GM23338 (cell line): ENCODE results near the gene ELFN2. TPM values are rescaled to one million over a fixed set of nuclear protein-coding genes. Genes with fewer than 3 reads are reported as not detected.

Source experiments
- ATAC-seq: fragments of 200-7000 bp; cut with Tn5 transposase; 3 replicates; pipeline ENCODE4 v1.9.1; 2020
- DNase-seq: peaks from one replicate; pipeline ENCODE4 v3.0.0-alpha.2; 2015; ENCODE audit warnings: low spot score
- H2AFZ ChIP-seq: fragments of 200-600 bp; sonication (generic); 2 replicates; pipeline ENCODE4 v1.8.0; 2016; ENCODE audit warnings: antibody characterized with exemption, mild to moderate bottlenecking, moderate library complexity
- H3F3A ChIP-seq: fragments of 200-600 bp; sonication (generic); replicated peaks from 2 replicates; pipeline ENCODE4 v1.8.0; 2017; ENCODE audit warnings: antibody characterized with exemption, mixed run types, low read depth
- H3K27ac ChIP-seq: fragments of 200-600 bp; sonication (generic); 2 replicates; pipeline ENCODE4 v1.6.1; 2016; ENCODE audit warnings: low read depth
- H3K27me3 ChIP-seq: fragments of 200-600 bp; sonication (generic); 2 replicates; pipeline ENCODE4 v1.8.0; 2016; ENCODE audit warnings: mild to moderate bottlenecking, mixed run types, moderate library complexity; ENCODE audit not compliant: insufficient read depth
- H3K36me3 ChIP-seq: fragments of 200-600 bp; sonication (generic); 2 replicates; pipeline ENCODE4 v1.8.0; 2016; ENCODE audit warnings: mild to moderate bottlenecking; ENCODE audit not compliant: insufficient read depth
- H3K4me1 ChIP-seq: fragments of 200-600 bp; sonication (generic); 2 replicates; pipeline ENCODE4 v1.8.0; 2016; ENCODE audit warnings: mild to moderate bottlenecking, moderate library complexity; ENCODE audit not compliant: insufficient read depth
- H3K4me2 ChIP-seq: fragments of 200-600 bp; sonication (generic); 2 replicates; pipeline ENCODE4 v1.7.1; 2017; ENCODE audit warnings: mixed run types
- H3K4me3 ChIP-seq: fragments of 200-600 bp; sonication (generic); 2 replicates; pipeline ENCODE4 v1.6.1; 2016; ENCODE audit warnings: mixed run types
- H3K79me2 ChIP-seq: fragments of 200-600 bp; sonication (generic); replicated peaks from 2 replicates; pipeline ENCODE4 v1.8.0; 2017; ENCODE audit warnings: mild to moderate bottlenecking; ENCODE audit not compliant: insufficient read depth
- H3K9me2 ChIP-seq: fragments of 200-600 bp; sonication (generic); 2 replicates; pipeline ENCODE4 v1.8.0; 2017; ENCODE audit not compliant: insufficient read depth
- H4K20me1 ChIP-seq: fragments of 200-600 bp; sonication (generic); replicated peaks from 2 replicates; pipeline ENCODE4 v1.8.0; 2017; ENCODE audit warnings: mild to moderate bottlenecking; ENCODE audit not compliant: insufficient read depth
- H3K27ac Mint-ChIP-seq: 2 replicates; pipeline ENCODE4 v1.8.0; 2020; ENCODE audit warnings: inconsistent platforms, mild to moderate bottlenecking, moderate library complexity, mixed read lengths
- H3K27me3 Mint-ChIP-seq: 3 replicates; pipeline ENCODE4 v1.8.0; 2022; ENCODE audit warnings: low read depth, mild to moderate bottlenecking, moderate library complexity, mixed read lengths, inconsistent platforms; ENCODE audit not compliant: insufficient read depth, poor library complexity
- H3K36me3 Mint-ChIP-seq: 3 replicates; pipeline ENCODE4 v1.8.0; 2021; ENCODE audit warnings: low read depth, mild to moderate bottlenecking, inconsistent platforms, moderate library complexity, mixed read lengths
- H3K4me1 Mint-ChIP-seq: 3 replicates; pipeline ENCODE4 v1.8.0; 2020; ENCODE audit warnings: mild to moderate bottlenecking, inconsistent platforms, mixed read lengths
- H3K4me3 Mint-ChIP-seq: 3 replicates; pipeline ENCODE4 v1.8.0; 2021; ENCODE audit warnings: moderate library complexity, mild to moderate bottlenecking, inconsistent platforms, mixed read lengths
- H3K9me3 Mint-ChIP-seq: 3 replicates; pipeline ENCODE4 v1.8.0; 2020; ENCODE audit warnings: moderate library complexity, mild to moderate bottlenecking, inconsistent platforms, mixed read lengths
- CREB1 ChIP-seq: fragments of 250-450 bp; sonication (Bioruptor Pico); IDR thresholded peaks from 2 replicates; pipeline ENCODE4 v1.5.0; 2020; ENCODE audit warnings: low read depth, mild to moderate bottlenecking, moderate library complexity
- EZH2 ChIP-seq: fragments of 200-600 bp; sonication (generic); IDR thresholded peaks from one replicate; pipeline ENCODE4 v1.8.0; 2017; ENCODE audit warnings: antibody characterized with exemption, mild to moderate bottlenecking, low read depth; ENCODE audit not compliant: unreplicated experiment
- EZH2phosphoT487 ChIP-seq: fragments of 200-600 bp; sonication (generic); IDR thresholded peaks from one replicate; pipeline ENCODE4 v1.8.1; 2018; ENCODE audit warnings: antibody characterized with exemption; ENCODE audit not compliant: unreplicated experiment
- JUNB ChIP-seq: IDR thresholded peaks from one replicate; pipeline ENCODE4 v1.6.1; 2016; ENCODE audit warnings: antibody characterized with exemption; ENCODE audit not compliant: unreplicated experiment
- NANOG ChIP-seq: IDR thresholded peaks from 2 replicates; pipeline ENCODE4 v1.6.1; 2016; ENCODE audit warnings: antibody characterized with exemption, borderline replicate concordance
- POLR2AphosphoS5 ChIP-seq: IDR thresholded peaks from 2 replicates; pipeline ENCODE4 v1.6.1; 2016; ENCODE audit warnings: antibody characterized with exemption, low read depth
- STAT1 ChIP-seq: IDR thresholded peaks from one replicate; pipeline ENCODE4 v1.6.1; 2016; ENCODE audit warnings: antibody characterized with exemption; ENCODE audit not compliant: unreplicated experiment
- ZNF114 ChIP-seq: fragments of 250-450 bp; sonication (Bioruptor Pico); IDR thresholded peaks from 2 replicates; pipeline ENCODE4 v1.5.0; 2020; ENCODE audit warnings: mild to moderate bottlenecking, moderate library complexity
- ZNF331 ChIP-seq: fragments of 250-450 bp; sonication (Bioruptor Pico); IDR thresholded peaks from 2 replicates; pipeline ENCODE4 v1.5.0; 2020; ENCODE audit warnings: low read depth, mild to moderate bottlenecking, moderate library complexity
- polyA plus RNA-seq: library from polyadenylated mRNA; unstranded; fragments of >200 nt; fragmentation: Nextera tagmentation; extraction: Ambion mirVana; gene quantifications from 2 replicates; pipeline ENCODE4 v1.2.1, GENCODE V29; 2016
- total RNA-seq: library from RNA; depleted of rRNA; stranded (reverse); fragments of >200 nt; shearing (Covaris generic); gene quantifications from 2 replicates; pipeline ENCODE4 v1.2.3, GENCODE V29; 2014
- TF ChIP-seq, protein P1 (sequence below): fragments of 250-450 bp; sonication (Bioruptor Pico); IDR thresholded peaks from 2 replicates; pipeline ENCODE4 v1.5.0; 2020; ENCODE audit warnings: mild to moderate bottlenecking, moderate library complexity
- TF ChIP-seq, protein P2 (sequence below): IDR thresholded peaks from 2 replicates; pipeline ENCODE4 v1.6.1; 2016; ENCODE audit warnings: antibody characterized with exemption
- TF ChIP-seq, protein P3 (sequence below), 2 experiments: fragments of 200-600 bp in 1 of 2; sonication (generic) in 1 of 2; conservative IDR thresholded peaks; 2 replicates each; pipeline versions ENCODE4 v1.5.1 to v1.6.1; 2016 to 2017; ENCODE audit warnings: antibody characterized with exemption in 2 of 2, low read depth in 2 of 2, mild to moderate bottlenecking in 2 of 2, moderate library complexity in 1 of 2

ELFN2 gene
- total and polyA plus RNA-seq, 2 experiments from 2014 or later = 0.18 to 0.35 TPM

- H3K4me2 ChIP-seq = peak overlapping the region; percentile 84; the same call in 1 of the 2 replicates
- no peaks in the 10 kb centered on the region; the same call in 1 of the 2 replicates for H4K20me1 ChIP-seq
- Mint-ChIP-seq H3K27me3 (peaks cover 57% of the 10 kb centered on the region), H3K4me1 (peaks cover 22% of the 10 kb centered on the region), H3K36me3 (no peaks in the 10 kb centered on the region), H3K9me3 (no peaks in the 10 kb centered on the region), H3K4me3 (no peak overlapping the region), H3K27ac (no peak overlapping the region)
- peaks cover 68% of the 10 kb centered on the region for H3K27me3 ChIP-seq
- H3K9me2 ChIP-seq = no peaks in the 10 kb centered on the region
- H3K36me3 ChIP-seq = no peaks in the 10 kb centered on the region
- H3K27ac ChIP-seq = no peak overlapping the region
- no peak for DNase-seq
- no peaks in the 10 kb centered on the region for H3K79me2 ChIP-seq
- H2AFZ ChIP-seq = no peak overlapping the region
- peak overlapping the region; percentile 62; the same call in 1 of the 2 replicates for H3K4me3 ChIP-seq
- no peak for ATAC-seq
- peaks cover 12% of the 10 kb centered on the region for H3F3A ChIP-seq
- peaks cover 11% of the 10 kb centered on the region for H3K4me1 ChIP-seq
- TF ChIP-seq EZH2 = no peak
- no peak for TF ChIP-seq ZNF114 (CRISPR knock-in tag)
- TF ChIP-seq JUNB = no peak
- TF ChIP-seq, protein P1, sequence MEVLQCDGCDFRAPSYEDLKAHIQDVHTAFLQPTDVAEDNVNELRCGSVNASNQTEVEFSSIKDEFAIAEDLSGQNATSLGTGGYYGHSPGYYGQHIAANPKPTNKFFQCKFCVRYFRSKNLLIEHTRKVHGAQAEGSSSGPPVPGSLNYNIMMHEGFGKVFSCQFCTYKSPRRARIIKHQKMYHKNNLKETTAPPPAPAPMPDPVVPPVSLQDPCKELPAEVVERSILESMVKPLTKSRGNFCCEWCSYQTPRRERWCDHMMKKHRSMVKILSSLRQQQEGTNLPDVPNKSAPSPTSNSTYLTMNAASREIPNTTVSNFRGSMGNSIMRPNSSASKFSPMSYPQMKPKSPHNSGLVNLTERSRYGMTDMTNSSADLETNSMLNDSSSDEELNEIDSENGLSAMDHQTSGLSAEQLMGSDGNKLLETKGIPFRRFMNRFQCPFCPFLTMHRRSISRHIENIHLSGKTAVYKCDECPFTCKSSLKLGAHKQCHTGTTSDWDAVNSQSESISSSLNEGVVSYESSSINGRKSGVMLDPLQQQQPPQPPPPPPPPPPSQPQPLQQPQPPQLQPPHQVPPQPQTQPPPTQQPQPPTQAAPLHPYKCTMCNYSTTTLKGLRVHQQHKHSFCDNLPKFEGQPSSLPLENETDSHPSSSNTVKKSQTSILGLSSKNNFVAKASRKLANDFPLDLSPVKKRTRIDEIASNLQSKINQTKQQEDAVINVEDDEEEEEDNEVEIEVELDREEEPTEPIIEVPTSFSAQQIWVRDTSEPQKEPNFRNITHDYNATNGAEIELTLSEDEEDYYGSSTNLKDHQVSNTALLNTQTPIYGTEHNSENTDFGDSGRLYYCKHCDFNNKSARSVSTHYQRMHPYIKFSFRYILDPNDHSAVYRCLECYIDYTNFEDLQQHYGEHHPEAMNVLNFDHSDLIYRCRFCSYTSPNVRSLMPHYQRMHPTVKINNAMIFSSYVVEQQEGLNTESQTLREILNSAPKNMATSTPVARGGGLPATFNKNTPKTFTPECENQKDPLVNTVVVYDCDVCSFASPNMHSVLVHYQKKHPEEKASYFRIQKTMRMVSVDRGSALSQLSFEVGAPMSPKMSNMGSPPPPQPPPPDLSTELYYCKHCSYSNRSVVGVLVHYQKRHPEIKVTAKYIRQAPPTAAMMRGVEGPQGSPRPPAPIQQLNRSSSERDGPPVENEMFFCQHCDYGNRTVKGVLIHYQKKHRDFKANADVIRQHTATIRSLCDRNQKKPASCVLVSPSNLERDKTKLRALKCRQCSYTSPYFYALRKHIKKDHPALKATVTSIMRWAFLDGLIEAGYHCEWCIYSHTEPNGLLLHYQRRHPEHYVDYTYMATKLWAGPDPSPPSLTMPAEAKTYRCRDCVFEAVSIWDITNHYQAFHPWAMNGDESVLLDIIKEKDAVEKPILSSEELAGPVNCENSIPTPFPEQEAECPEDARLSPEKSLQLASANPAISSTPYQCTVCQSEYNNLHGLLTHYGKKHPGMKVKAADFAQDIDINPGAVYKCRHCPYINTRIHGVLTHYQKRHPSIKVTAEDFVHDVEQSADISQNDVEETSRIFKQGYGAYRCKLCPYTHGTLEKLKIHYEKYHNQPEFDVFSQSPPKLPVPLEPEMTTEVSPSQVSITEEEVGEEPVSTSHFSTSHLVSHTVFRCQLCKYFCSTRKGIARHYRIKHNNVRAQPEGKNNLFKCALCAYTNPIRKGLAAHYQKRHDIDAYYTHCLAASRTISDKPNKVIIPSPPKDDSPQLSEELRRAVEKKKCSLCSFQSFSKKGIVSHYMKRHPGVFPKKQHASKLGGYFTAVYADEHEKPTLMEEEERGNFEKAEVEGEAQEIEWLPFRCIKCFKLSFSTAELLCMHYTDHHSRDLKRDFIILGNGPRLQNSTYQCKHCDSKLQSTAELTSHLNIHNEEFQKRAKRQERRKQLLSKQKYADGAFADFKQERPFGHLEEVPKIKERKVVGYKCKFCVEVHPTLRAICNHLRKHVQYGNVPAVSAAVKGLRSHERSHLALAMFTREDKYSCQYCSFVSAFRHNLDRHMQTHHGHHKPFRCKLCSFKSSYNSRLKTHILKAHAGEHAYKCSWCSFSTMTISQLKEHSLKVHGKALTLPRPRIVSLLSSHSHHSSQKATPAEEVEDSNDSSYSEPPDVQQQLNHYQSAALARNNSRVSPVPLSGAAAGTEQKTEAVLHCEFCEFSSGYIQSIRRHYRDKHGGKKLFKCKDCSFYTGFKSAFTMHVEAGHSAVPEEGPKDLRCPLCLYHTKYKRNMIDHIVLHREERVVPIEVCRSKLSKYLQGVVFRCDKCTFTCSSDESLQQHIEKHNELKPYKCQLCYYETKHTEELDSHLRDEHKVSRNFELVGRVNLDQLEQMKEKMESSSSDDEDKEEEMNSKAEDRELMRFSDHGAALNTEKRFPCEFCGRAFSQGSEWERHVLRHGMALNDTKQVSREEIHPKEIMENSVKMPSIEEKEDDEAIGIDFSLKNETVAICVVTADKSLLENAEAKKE (CRISPR knock-in tag) = no peak
- TF ChIP-seq EZH2phosphoT487 = no peak
- no peak for TF ChIP-seq CREB1 (CRISPR knock-in tag)
- TF ChIP-seq POLR2AphosphoS5 = no peak
- no peak for TF ChIP-seq STAT1
- TF ChIP-seq NANOG = no peak
- TF ChIP-seq, protein P2, sequence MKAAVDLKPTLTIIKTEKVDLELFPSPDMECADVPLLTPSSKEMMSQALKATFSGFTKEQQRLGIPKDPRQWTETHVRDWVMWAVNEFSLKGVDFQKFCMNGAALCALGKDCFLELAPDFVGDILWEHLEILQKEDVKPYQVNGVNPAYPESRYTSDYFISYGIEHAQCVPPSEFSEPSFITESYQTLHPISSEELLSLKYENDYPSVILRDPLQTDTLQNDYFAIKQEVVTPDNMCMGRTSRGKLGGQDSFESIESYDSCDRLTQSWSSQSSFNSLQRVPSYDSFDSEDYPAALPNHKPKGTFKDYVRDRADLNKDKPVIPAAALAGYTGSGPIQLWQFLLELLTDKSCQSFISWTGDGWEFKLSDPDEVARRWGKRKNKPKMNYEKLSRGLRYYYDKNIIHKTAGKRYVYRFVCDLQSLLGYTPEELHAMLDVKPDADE = no peak
- TF ChIP-seq, protein P3, sequence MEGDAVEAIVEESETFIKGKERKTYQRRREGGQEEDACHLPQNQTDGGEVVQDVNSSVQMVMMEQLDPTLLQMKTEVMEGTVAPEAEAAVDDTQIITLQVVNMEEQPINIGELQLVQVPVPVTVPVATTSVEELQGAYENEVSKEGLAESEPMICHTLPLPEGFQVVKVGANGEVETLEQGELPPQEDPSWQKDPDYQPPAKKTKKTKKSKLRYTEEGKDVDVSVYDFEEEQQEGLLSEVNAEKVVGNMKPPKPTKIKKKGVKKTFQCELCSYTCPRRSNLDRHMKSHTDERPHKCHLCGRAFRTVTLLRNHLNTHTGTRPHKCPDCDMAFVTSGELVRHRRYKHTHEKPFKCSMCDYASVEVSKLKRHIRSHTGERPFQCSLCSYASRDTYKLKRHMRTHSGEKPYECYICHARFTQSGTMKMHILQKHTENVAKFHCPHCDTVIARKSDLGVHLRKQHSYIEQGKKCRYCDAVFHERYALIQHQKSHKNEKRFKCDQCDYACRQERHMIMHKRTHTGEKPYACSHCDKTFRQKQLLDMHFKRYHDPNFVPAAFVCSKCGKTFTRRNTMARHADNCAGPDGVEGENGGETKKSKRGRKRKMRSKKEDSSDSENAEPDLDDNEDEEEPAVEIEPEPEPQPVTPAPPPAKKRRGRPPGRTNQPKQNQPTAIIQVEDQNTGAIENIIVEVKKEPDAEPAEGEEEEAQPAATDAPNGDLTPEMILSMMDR (conservative IDR thresholded peaks at IDR 0.05; ENCODE audit: low read depth in 2 of 2) = no peak
- TF ChIP-seq ZNF331 (CRISPR knock-in tag) = no peak
Measured at GRCh38 chr22:37425369-37425768, 1.9 kb downstream of the ELFN2 start.
